HepG2 (cell line): ENCODE measurements around the gene IVD. TPM values are rescaled to one million over a fixed set of nuclear protein-coding genes. Genes with fewer than 3 reads are reported as not detected.

Experiments
- ARNT2 ChIP-seq: sonication (generic); formaldehyde crosslinking; IDR thresholded peaks from 2 replicates; pipeline ENCODE4 v1.8.0; 2022; ENCODE audit warnings: mild to moderate bottlenecking, low read depth, missing genetic modification reagents, moderate library complexity
- CC2D1A ChIP-seq: sonication (generic); formaldehyde crosslinking; IDR thresholded peaks from 2 replicates; pipeline ENCODE4 v1.8.1; 2023; ENCODE audit warnings: mild to moderate bottlenecking, missing genetic modification reagents
- DPF2 ChIP-seq: sonication (generic); formaldehyde crosslinking; IDR thresholded peaks from 2 replicates; pipeline ENCODE4 v1.4.0; 2020; ENCODE audit warnings: mild to moderate bottlenecking, low read depth, missing genetic modification reagents, borderline replicate concordance
- DRAP1 ChIP-seq: IDR thresholded peaks from 2 replicates; pipeline ENCODE4 v1.6.1; 2016; ENCODE audit warnings: missing genetic modification reagents, missing compliant biosample characterization
- ELF1 ChIP-seq: sonication (generic); formaldehyde crosslinking; IDR thresholded peaks from 2 replicates; pipeline ENCODE4 v1.4.0; 2020; ENCODE audit warnings: missing genetic modification reagents
- FOXO4 ChIP-seq: sonication (generic); formaldehyde crosslinking; conservative IDR thresholded peaks from 2 replicates; pipeline ENCODE4 v1.8.1; 2023; ENCODE audit warnings: missing genetic modification reagents
- KDM2A ChIP-seq: sonication (generic); formaldehyde crosslinking; IDR thresholded peaks from 2 replicates; pipeline ENCODE4 v1.4.0; 2020; ENCODE audit warnings: low read depth, missing genetic modification reagents, borderline replicate concordance
- PRDM10 ChIP-seq: sonication (generic); formaldehyde crosslinking; IDR thresholded peaks from 2 replicates; pipeline ENCODE4 v1.4.0; 2020; ENCODE audit warnings: low read depth, missing genetic modification reagents
- SMARCE1 ChIP-seq: fragments of 450-650 bp; IDR thresholded peaks from 2 replicates; pipeline ENCODE4 v1.6.1; 2017; ENCODE audit warnings: borderline replicate concordance
- SNAPC5 ChIP-seq: sonication (generic); formaldehyde crosslinking; IDR thresholded peaks from 2 replicates; pipeline ENCODE4 v1.8.1; 2023; ENCODE audit warnings: mild to moderate bottlenecking, missing genetic modification reagents, borderline replicate concordance
- SOX13 ChIP-seq, 3 experiments: fragments of 450-650 bp in 1 of 3; sonication (generic) in 1 of 3; formaldehyde crosslinking in 1 of 3; IDR thresholded peaks in 2 of 3; conservative IDR thresholded peaks in 1 of 3; 2 replicates each; pipeline versions ENCODE4 v1.5.0 to v1.6.1; 2016 to 2020; ENCODE audit warnings: antibody characterized with exemption in 1 of 3, mild to moderate bottlenecking in 1 of 3, missing compliant biosample characterization in 1 of 3, missing genetic modification reagents in 1 of 3, moderate library complexity in 1 of 3
- SP1 ChIP-seq, 2 experiments: fragments of 450-650 bp in 1 of 2; sonication (generic) in 1 of 2; formaldehyde crosslinking in 1 of 2; IDR thresholded peaks; 2 replicates each; pipeline versions ENCODE4 v1.4.0 to v1.6.1; 2016 to 2020; ENCODE audit warnings: missing genetic modification reagents in 1 of 2
- TFAP4 ChIP-seq: sonication (generic); IDR thresholded peaks from 2 replicates; pipeline ENCODE4 v1.6.1; 2016; ENCODE audit warnings: low read depth, borderline replicate concordance
- XBP1 ChIP-seq: sonication (generic); formaldehyde crosslinking; IDR thresholded peaks from 2 replicates; pipeline ENCODE4 v1.5.0; 2020; ENCODE audit warnings: missing genetic modification reagents
- ZHX1 ChIP-seq: sonication (generic); formaldehyde crosslinking; IDR thresholded peaks from 2 replicates; pipeline ENCODE4 v1.8.1; 2022; ENCODE audit warnings: low read depth, mild to moderate bottlenecking, missing genetic modification reagents
- ZNF121 ChIP-seq: sonication (generic); formaldehyde crosslinking; IDR thresholded peaks from 2 replicates; pipeline ENCODE4 v1.5.0; 2020; ENCODE audit warnings: mild to moderate bottlenecking, missing genetic modification reagents
- ZNF441 ChIP-seq: sonication (generic); formaldehyde crosslinking; IDR thresholded peaks from 2 replicates; pipeline ENCODE4 v1.7.0; 2021; ENCODE audit warnings: missing genetic modification reagents, borderline replicate concordance
- ZNF446 ChIP-seq: sonication (generic); formaldehyde crosslinking; IDR thresholded peaks from 2 replicates; pipeline ENCODE4 v1.5.0; 2020; ENCODE audit warnings: mild to moderate bottlenecking, missing genetic modification reagents
- ZNF772 ChIP-seq: sonication (generic); formaldehyde crosslinking; IDR thresholded peaks from 2 replicates; pipeline ENCODE4 v1.5.0; 2020; ENCODE audit warnings: mild to moderate bottlenecking, missing genetic modification reagents
- polyA plus RNA-seq, 8 experiments: library from polyadenylated mRNA; depleted of rRNA in 3 of 8; stranded (reverse) in 7 of 8; unstranded in 1 of 8; fragments of >200 nt; fragmentation: Illumina TruSeq in 4 of 8; extraction: Trizol in 4 of 8; gene quantifications; 2 replicates each; pipeline versions ENCODE4 v1.2.1 to v1.2.3, GENCODE V29; 2011 to 2016; ENCODE audit warnings: low read depth in 4 of 8, missing spikeins in 1 of 8, mixed read lengths in 1 of 8; ENCODE audit not compliant: insufficient read depth in 1 of 8
- total RNA-seq, 5 experiments: library from RNA; depleted of rRNA; stranded (reverse); fragments of >200 nt; fragmentation: Illumina TruSeq; extraction: Trizol; gene quantifications; 2 replicates each; pipeline ENCODE4 v1.2.3, GENCODE V29; 2016; ENCODE audit warnings: low read depth in 1 of 5

IVD gene
- total and polyA plus RNA-seq, 2 of the 13 experiments (the other 11 are each of a cell fraction or from before 2014, with no cell fraction given): 48.0 to 53.9 TPM

- TF ChIP-seq KDM2A (CRISPR knock-in tag): peak; percentile 75; the same call in 1 of the 2 replicates
- no peak for TF ChIP-seq SNAPC5 (CRISPR knock-in tag)
- TF ChIP-seq CC2D1A: no peak
- TF ChIP-seq ZNF441: peak; percentile 59; the same call in 1 of the 2 replicates
- 0 out of 2 replicates have a peak, but pooled peaks have one; percentile 20 for TF ChIP-seq ZHX1 (CRISPR knock-in tag)
- TF ChIP-seq SMARCE1: no peak
- 0 out of 2 replicates have a peak, but pooled peaks have one; percentile 34 for TF ChIP-seq ZNF772 (CRISPR knock-in tag)
- TF ChIP-seq TFAP4: 0 out of 2 replicates have a peak, but pooled peaks have one; percentile 12
- TF ChIP-seq SOX13 (IDR thresholded peaks at IDR 0.05): no peak
- TF ChIP-seq SOX13 (CRISPR knock-in tag; conservative IDR thresholded peaks at IDR 0.05 in 1 of 2, IDR thresholded peaks at IDR 0.05 in 1 of 2): no peak
- no peak for TF ChIP-seq DPF2 (CRISPR knock-in tag)
- TF ChIP-seq SP1 (IDR thresholded peaks at IDR 0.05): no peak
- no peak for TF ChIP-seq SP1 (CRISPR knock-in tag; IDR thresholded peaks at IDR 0.05)
- TF ChIP-seq PRDM10 (CRISPR knock-in tag): no peak
- peak; percentile 69 for TF ChIP-seq ELF1
- TF ChIP-seq FOXO4 (CRISPR knock-in tag): no peak
- no peak for TF ChIP-seq XBP1
- peak; percentile 32; the same call in 1 of the 2 replicates for TF ChIP-seq ZNF121 (CRISPR knock-in tag)
- no peak for TF ChIP-seq ZNF446 (CRISPR knock-in tag)
- TF ChIP-seq ARNT2 (CRISPR knock-in tag): no peak
- TF ChIP-seq DRAP1: no peak
Observed at GRCh38 chr15:40470423-40471104, 65.0 kb downstream of the IVD start, which contains the start of gene CHST14 (continued).
